HTR-8/SVneo (cell line): ENCODE results near the gene SDK2.

Experiments used
- DNase-seq: peaks from one replicate; pipeline ENCODE4 v3.0.0; 2011; ENCODE audit warnings: low spot score, mixed read lengths; ENCODE audit not compliant: insufficient read length
- FAIRE-seq: peaks from 2 replicates; lab custom pipeline; 2011; peaks lifted over from hg19 to GRCh38; lab: Jason Lieb, UNC

Gene SDK2

DNA sequence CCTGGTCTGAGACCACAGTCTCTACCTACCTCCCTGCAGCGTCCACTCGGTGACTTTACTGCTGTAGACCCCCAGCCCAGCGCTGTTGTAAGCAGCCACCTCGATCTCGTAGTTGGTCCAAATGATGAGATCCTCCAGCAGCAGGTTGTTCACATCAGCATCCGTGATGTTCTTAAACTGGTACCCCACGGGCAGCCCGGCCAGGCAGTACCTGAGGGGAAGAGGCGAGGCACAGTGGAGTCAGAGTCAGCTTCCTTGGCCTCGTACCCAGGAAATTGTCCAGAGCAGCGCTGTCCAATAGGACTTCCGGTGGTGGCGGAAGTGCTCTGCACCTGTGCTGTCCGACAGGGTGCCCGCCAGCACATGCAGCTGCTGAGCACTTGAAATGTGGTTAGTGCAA is 228.5 kb downstream of the SDK2 start:
- DNase-seq, result no peak
- no peak for FAIRE-seq

DNA sequence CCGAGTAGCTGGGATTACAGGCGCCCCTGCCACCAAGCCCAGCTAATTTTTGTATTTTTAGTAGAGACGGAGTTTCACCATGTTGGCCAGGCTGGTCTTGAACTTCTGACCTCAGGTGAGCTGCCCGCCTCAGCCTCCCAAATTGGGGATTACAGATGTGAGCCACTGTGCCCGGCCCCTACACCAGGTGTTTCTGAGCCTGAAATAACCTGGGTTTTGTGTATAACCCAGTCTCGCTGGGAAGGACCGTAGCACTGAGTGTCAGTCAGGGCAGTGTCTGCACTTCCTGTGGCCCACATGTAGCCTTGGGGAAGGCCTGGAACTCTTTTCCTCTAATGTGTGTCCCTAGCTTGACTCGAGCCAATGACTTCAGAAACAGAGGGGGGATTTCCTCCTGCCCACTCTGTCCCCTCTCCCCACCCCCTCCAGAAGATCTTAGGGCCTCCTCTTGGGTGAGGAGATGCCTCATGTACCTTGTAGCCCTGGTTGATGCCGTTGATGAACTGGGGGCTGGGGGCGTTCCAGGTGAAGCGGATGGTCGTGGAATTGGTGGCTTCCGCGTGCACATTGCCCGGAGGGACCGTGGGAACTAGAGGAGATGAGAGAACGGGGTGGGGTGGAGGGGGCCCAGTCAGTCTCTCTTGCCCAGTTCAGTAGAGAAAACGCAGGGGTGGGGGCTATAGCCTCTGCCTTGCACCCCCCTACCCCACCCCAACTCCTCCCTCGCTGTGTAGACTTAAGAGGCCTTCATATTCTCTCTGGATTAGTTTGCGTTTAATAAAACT is 229.9 kb downstream of the SDK2 start:
- no peak for FAIRE-seq
- no peak for DNase-seq

DNA sequence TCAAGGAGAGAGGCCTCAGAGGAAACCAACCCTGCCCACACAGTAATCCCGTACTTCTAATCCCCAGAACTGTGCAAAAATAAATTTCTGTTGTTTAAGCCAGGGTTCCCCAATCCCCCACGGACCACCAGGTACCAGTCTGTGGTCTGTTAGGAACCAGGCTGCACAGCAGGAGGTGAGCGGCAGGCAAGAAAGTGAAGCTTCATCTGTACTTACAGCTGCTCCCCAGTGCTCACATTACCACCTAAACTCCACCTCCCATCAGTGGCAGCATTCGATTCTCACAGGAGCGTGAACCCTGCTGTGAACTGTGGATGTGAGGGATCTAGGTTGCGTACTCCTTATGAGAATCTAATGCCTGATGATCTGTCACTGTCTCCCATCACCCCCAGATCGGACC is 231.3 kb downstream of the SDK2 start:
- DNase-seq (no peak), FAIRE-seq (no peak)

DNA sequence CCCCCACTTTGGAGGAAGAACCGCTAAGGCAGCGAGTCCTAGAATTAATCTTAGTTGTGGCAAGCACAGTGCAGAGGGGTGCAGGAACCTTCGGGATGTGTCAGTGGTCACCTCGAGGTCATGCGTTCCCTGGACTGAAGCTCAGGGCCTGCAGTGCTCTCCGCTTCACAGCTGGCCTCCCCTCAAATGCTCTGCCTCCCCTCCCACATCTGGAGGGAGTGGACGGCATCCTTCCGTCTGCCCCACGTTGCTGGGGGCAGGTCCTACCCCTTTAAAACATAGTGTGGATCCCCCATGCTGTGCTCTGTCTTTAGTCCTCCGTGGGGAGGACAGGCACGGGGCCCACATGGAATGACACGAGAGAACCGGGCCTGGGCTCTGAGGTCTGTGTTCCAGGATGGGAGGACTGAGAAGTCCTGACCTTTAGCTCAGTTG is 232.9 kb downstream of the SDK2 start:
- no peak for FAIRE-seq
- DNase-seq, result no peak

- no peak for FAIRE-seq
Measured at GRCh38 chr17:73410586-73411312, 233.5 kb downstream of the SDK2 start.

DNA sequence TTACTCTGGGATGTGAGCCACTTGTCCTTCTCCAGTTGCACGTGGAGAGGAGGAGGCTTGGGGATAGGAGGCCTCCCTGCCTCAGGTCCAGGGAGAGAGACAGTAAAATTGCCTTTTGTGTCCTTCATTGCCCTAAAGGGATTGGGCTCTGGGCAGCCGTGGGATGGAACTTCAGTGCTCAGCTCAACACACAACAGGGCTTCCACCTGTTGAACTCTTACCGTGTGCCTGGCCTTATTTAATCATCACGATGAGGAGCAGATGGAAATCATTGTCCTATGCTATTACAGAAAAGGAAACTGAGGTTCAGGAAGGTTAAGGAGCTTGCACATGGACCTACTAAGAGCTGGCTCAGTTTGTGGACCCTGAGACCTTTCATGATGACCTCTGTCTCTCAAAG is 240.0 kb downstream of the SDK2 start:
- FAIRE-seq (peak; percentile 36), DNase-seq (no peak)

More at GRCh38 chr17:73410586-73411312, 233.5 kb downstream of the SDK2 start:
- no peak for DNase-seq

DNA sequence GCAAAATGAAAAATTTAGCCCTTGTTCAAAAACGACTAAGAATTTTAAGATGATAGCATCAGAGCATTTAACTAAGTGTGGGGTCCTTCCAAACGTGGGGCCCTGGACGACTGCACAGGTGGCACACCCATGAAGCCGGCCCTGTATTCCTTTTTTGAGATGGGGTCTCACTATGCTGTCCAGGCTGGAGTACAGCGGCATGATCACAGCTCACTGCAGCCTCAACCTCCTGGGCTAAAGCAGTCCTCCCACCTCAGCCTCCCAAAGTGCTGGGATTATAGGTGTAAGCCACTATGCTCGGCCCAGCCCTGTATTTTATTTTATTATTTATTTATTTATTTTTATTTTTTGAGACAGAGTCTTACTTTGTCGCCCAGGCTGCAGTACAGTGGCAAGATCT is 241.8 kb downstream of the SDK2 start:
- DNase-seq (no peak), FAIRE-seq (no peak)

GRCh38 chr17:73401911-73402310 is 242.3 kb downstream of the SDK2 start:
- FAIRE-seq (no peak), DNase-seq (no peak)

DNA sequence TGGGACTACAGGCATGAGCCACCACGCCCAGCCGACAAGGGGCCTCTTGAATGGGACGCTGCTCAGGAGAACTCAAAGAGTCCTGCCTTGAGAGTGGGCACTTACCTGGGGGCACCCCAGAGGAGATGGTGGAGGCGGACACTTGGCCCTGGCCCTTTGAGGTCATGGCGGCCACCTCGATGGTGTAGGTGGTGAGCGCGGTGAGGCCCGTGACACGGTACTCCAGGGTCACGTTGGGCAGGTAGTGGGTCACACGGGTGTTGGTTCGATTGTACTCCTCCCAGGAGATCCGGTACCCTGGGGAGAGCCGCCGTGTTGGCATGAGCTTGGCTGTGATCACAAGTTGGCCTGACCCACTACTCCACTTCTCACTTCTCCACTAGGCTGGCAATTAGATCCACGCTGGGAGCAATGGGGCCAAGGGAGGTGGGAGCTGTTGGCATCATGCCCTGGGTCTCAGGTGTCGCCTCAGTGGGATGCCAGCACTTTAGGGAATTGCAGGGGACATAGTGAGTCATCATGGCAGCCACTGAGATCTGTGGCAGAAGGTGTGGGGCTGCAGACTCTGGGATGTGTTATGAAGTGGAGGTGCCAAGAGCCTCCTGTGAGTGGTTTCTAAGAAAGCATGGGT is 243.2 kb downstream of the SDK2 start:
- DNase-seq (no peak), FAIRE-seq (no peak)

DNA sequence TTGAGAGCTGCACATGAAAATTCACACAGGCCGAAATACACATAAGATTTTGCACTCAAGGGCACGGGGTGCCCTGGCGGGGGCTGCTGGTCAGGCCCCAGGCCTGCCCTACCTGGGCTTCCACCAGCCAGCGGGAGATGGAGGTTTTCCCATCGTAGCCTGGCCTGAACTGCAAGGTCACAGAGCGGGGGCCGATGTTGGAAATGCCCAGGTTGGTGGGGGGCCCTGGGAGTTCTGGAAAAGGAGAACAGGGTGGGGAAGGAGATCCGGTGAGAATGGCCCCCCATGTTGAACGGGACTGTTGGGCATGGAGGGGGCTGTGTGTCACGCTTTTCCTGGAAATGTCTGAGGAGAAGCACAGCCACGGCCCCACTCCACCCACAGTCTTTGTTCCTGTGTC is 245.2 kb downstream of the SDK2 start:
- no peak for FAIRE-seq

GRCh38 chr17:73397856-73398540 is 246.2 kb downstream of the SDK2 start:
- DNase-seq (no peak), FAIRE-seq (no peak)

More for the DNA sequence above, 245.2 kb downstream of the SDK2 start:
- DNase-seq, result no peak

GRCh38 chr17:73397278-73397826 is 246.9 kb downstream of the SDK2 start:
- DNase-seq, result no peak
- no peak for FAIRE-seq

- DNase-seq (no peak), FAIRE-seq (peak; percentile 38)
Measured at GRCh38 chr17:73396431-73397277, 247.6 kb downstream of the SDK2 start.

DNA sequence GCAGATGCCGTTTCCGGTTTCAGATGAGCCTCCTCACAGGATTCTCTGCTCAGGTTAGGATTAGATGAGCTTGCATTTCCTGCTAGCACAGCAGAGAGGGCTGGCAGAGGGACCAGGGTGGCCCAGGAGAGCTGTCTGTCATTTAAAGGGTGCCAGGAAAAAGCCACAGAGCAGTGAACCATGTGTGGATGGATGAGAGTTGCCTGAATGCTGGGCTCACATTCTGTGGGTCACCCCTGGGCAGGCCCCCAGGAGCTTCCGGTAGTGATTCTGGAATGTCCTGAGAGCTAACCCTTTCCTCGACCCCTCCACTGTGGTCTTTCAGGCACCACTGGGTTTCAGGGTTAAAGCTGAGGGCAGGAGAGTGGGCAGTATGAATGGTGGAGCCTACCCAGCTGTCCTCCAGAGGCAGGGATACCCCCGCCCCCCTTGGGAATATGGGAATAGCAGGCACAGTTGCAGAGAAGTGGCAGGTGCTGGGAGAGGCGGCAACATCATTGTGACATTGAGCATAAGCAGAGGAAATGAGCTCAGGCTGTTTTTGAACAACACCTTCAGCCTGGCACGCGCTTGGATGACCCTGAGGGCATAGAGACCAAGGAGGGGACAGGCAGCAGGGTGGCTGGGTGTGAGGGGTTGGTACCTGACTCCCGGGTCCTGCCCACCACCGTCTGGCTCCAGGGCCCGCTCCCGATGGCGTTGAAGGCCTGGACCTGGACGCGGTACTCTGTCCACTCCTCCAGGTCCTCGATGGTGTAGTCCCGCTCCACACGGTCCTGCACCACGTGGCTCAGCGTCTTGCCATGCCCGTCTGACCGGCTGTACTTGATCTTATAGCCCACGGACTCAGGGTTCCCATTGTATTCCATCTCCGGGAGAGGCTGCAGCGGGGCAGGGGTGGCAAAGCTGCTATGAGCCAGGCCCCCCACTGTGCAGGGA is 249.5 kb downstream of the SDK2 start:
- FAIRE-seq, result no peak

DNA sequence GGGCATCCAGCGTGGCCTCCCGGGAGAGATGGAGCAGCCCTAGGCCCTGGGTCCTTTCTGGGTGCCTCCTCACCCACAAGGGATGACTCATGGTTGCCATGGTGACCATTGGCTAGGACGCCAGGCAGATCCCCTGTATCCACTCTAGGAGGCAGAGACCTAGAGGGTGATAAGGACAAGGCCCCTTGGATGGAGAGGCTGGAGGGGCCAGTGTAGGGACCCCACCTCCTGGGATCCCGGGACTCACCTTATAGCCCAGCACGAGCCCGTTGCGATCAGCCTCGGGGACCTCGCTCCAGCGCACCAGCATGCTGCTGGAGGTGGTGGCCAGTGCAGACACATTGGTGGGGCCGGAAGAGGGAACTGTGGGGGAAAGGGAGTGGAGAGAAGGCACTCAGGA is 250.3 kb downstream of the SDK2 start:
- FAIRE-seq (no peak), DNase-seq (peak; percentile 37)

More for the DNA sequence above, 249.5 kb downstream of the SDK2 start:
- DNase-seq, result no peak

DNA sequence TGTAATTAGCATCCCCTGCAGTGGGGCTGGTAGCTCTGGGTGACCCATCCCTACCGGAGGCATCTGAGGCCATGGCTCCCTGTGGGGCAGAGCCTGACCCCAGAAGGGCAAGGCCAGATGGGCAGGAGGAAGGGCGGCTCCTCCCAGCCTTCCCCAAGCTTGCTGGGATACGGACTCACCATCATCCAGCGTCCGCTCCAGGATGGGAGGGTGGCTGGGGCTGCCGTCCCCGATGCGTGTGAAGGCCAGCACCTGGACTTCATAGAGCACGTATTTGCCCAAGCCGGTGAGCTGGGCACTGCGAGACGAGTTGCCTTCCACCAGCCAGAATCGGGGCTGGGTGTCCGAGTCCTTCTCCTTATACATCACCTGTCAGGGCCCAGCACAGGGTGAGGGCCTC is 250.9 kb downstream of the SDK2 start:
- FAIRE-seq (no peak), DNase-seq (no peak)

DNA sequence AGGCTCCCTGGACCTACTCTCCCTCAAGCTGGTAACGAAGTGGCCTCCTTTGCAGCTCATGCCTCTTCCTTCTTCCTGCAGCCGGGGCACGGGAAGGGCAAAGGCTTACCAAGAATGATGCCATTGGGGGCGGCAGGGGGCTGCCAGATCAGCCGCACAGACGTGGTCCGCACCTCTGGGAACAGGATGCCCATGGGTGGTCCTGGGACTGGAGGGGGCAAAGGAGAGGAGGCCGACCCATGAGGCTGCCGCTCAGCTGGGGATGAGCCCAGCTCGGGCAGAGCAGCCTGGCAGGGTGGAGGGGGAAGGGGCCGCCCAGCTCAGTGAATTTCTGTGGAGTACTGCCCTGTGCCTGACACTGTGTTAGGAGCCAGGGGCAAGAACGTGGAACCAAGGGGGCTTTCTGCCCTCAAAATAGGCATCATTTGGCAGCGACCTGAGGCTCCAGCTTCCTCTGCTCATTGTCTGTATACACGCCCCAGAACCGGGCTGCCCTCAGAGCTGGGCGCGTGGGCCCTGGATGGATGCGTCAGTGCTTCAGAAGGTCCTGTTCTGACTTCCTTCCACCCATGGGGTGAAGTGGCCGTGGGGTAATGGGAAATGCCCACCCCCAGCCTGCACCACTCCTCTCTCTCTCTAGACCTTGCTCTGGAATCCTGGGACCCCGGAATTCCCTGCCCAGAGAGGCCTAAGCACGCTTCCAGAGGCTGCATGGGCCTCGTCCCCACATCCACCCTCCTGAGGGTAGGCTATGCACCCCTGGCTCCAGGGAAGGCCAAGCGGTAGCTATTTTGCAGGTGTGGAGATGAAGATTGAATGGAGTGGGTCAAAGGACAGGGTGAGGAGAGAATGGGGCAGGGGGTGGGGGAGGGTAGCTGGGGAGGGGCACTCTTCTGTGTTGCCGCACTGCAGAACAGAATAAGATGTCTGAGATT is 252.6 kb downstream of the SDK2 start:
- no peak for DNase-seq
- FAIRE-seq, result no peak
